ENCODE measurements around the gene PLXDC2. TPM values are rescaled to one million over a fixed set of nuclear protein-coding genes. Genes with fewer than 3 reads are reported as not detected.

The PLXDC2 gene
- total RNA-seq, 2 experiments from 2014 or later: not detected

DNA sequence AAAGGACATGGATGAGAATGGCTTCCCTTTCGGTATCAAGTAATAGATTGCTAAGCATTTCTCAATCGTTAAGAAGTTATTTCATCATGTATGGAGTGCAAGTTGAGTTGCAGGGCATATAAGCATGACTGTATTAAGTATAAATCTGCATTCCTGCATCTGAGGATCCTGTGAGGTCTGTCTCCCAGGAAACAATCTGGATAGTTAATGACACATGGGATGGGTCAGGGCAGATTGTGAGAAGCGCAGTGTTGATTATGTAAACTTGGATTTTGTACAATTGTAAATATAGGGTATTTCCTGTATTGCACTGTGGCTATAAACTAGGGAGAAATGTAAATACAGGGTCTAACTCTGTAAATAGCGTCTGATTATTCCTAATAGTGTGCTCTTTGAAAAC, 102.6 kb downstream of the PLXDC2 start:
- H3K27me3 Mint-ChIP-seq: no peaks in the 10 kb centered on the region
- peaks cover 12% of the 10 kb centered on the region for H3K9me3 Mint-ChIP-seq
- no peaks in the 10 kb centered on the region for H3K36me3 Mint-ChIP-seq (ENCODE audit: low read depth)
- ChIA-PET CTCF (no interaction called here), POLR2A (no interaction called here)
- no peak for DNase-seq
- no peak overlapping the region for H3K27ac Mint-ChIP-seq
- H3K4me1 Mint-ChIP-seq: no peaks in the 10 kb centered on the region
- H3K4me3 Mint-ChIP-seq: no peak overlapping the region

DNA sequence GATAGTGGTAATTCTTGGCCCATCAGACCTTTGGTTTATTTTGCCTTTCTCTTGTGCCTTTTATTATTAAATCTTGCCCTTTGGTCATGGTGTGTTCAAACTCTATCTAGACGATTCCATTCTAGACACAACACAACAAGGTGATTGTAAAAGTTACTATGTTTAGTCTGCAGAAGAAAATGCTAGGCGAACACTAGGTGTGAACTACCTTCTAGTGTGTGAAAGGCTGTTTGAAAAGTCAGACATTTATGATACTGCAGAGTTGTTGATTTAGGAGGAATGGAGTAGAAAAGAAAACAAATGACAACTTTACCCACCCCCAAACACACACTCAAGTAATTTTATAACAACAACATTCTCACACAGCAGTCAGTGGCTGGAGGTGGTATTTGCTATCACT, 103.4 kb downstream of the PLXDC2 start:
- Mint-ChIP-seq H3K27me3 (no peaks in the 10 kb centered on the region), H3K4me1 (no peaks in the 10 kb centered on the region), H3K4me3 (no peak overlapping the region), H3K27ac (no peak overlapping the region), H3K36me3 (ENCODE audit: low read depth) (no peaks in the 10 kb centered on the region), H3K9me3 (peaks cover 17% of the 10 kb centered on the region)
- DNase-seq: no peak
- ChIA-PET CTCF (no interaction called here), POLR2A (no interaction called here)

DNA sequence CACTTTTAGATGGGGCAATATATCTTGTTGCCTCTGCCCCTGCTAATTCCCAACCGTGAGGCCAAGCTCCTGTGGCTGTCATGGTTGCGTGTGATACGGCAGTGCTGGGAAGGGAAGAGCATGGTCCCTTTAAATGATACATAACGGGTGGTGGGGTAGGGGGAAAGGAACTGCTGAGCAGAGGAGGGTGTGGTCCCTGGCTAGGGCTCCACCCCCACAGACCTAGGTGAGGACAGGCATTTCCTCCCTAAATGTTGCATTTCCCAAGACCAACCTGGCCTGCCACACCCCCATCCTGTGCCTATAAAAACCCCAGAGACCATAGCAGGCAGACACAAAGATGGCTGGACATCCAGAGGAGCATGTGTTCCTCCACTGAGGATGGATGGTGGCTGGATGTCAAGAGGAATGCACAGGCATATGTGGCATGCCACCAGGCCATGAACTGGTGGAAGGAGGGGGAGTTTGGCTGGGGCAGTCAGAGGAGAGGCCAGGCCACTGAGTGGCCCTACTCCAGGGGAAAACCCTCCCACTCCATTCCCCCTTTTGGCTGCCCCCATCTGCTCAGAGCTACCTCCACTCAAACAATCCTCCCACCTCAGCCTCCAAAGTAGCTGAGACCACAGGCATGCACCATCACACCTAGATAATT, 104.0 kb downstream of the PLXDC2 start:
- POLR2A ChIA-PET: no interaction called here
- no peaks in the 10 kb centered on the region for H3K4me1 Mint-ChIP-seq
- H3K4me3 Mint-ChIP-seq: no peak overlapping the region
- H3K36me3 Mint-ChIP-seq (ENCODE audit: low read depth): no peaks in the 10 kb centered on the region
- no peaks in the 10 kb centered on the region for H3K27me3 Mint-ChIP-seq
- DNase-seq: no peak
- peaks cover 15% of the 10 kb centered on the region for H3K9me3 Mint-ChIP-seq
- CTCF ChIA-PET: no interaction called here
- H3K27ac Mint-ChIP-seq: no peak overlapping the region

DNA sequence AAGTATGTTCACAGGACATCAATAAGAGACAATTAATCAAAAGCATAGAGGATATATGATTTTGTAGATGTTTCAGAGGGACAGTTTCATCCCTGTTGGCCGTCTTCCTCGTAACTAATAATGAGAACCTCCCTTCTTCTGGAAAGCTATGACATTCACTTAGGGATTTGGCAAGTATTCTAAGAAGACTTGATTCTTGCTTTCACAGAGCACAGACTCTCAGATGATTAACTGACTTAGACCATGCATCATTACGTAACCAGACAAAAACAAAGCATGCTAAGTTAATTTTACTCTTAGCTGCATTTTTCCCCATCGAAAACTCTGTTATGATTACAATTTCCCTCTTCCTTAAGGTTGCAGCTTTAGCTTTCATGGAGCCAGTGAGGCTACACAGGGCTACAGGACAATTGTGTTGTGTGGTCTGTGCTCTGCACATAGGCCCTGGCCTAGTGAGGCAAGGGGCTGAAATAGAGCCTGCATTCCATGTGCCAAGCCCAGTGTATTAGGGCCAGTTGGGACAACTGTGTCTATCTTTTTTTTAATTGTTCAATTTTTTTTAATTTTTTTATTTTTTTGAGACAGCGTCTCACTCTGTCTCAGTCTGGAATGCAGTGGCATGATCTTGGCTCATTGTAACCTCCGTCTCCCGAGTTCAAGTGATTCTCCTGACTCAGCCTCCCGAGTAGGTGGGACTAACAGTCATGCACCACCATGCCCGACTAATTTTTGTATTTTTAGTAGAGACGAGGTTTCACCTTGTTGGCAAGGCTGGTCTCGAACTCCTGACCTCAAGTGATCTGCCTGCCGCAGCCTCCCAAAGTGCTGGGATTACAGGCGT, 105.3 kb downstream of the PLXDC2 start:
- H3K4me1 Mint-ChIP-seq: no peaks in the 10 kb centered on the region
- no peaks in the 10 kb centered on the region for H3K36me3 Mint-ChIP-seq (ENCODE audit: low read depth)
- CTCF ChIA-PET: no interaction called here
- POLR2A ChIA-PET: no interaction called here
- DNase-seq: no peak
- peaks cover 13% of the 10 kb centered on the region for H3K9me3 Mint-ChIP-seq
- H3K27me3 Mint-ChIP-seq: no peaks in the 10 kb centered on the region
- H3K4me3 Mint-ChIP-seq: no peak overlapping the region
- H3K27ac Mint-ChIP-seq: no peak overlapping the region

DNA sequence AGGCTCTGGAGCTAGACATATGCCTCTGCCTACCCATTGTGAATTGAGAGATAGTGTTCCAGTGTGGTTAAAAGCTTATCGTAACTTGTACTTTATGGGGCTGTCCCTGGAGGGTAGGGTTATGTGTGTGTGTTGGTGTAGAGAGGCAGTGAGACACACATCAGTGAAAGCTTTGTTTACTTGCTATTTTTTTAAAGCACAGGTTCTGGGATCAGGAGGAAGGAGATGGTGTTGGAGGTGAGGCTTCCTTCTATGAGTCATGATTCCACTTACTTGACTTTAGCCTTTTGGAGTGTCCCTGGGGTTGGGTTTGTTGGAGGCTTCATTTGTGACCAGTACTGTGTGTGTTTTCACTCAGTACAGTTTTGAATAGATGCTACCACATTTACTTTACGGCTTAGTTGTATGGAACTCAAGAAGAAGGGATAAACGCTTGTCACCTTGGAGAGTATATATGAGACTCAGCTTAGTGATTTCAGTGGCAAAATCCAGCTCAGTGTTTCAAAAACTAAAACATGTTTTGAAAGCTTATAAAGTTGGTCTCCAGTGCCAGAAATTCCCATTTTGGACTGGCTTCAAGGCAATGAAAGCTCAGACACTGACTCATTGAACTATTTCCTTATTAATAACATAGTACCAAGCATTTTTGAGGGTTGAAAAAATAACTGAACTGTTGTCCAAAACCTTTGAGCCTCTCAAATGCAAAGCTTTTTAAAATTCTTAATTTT, 106.2 kb downstream of the PLXDC2 start:
- Mint-ChIP-seq H3K27me3 (no peaks in the 10 kb centered on the region), H3K36me3 (ENCODE audit: low read depth) (no peaks in the 10 kb centered on the region), H3K27ac (no peak overlapping the region), H3K9me3 (peaks cover 16% of the 10 kb centered on the region), H3K4me3 (no peak overlapping the region), H3K4me1 (no peaks in the 10 kb centered on the region)
- CTCF ChIA-PET: no interaction called here
- POLR2A ChIA-PET: no interaction called here
- no peak for DNase-seq

DNA sequence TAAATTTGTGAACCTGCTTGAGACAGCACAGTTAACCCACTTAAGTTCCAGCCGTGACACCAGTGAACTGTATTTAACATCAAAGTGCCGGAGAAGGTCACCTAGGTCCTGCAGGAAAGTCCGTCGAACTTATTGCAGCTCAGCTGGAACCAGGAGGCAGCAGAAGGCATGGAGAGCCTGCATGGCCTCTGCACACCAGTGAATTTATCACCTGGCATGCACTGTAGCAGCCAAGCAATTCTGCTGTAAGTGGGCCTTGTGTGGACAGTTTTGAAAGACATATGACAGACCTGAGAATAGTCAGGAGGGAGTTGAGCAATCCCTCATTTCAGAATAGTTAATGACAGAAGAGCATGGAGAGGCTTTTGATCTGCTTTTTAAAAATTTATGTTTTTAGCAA, 108.8 kb downstream of the PLXDC2 start:
- H3K4me3 Mint-ChIP-seq: no peak overlapping the region
- H3K4me1 Mint-ChIP-seq: no peaks in the 10 kb centered on the region
- no peaks in the 10 kb centered on the region for H3K36me3 Mint-ChIP-seq (ENCODE audit: low read depth)
- no peaks in the 10 kb centered on the region for H3K27me3 Mint-ChIP-seq
- H3K27ac Mint-ChIP-seq: no peak overlapping the region
- DNase-seq: no peak
- ChIA-PET POLR2A (no interaction called here), CTCF (no interaction called here)
- H3K9me3 Mint-ChIP-seq: peaks cover 17% of the 10 kb centered on the region

DNA sequence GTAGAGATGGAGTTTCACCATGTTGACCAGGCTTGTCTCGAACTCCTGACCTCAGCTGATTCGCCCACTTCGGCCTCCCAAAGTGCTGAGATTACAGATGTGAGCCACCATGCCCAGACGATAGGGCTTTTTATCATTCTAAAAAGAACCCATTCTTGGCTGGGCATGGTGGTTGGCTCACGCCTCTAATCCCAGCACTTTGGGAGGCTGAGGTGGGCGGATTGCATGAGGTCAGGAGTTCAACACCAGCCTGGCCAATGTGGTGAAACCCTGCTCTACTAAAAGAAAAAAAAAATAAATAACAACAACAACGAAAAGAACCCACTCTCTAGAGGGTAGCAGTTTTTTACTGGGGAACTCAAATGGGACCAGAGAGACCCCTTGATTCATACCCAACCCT, 112.7 kb downstream of the PLXDC2 start:
- Mint-ChIP-seq H3K36me3 (ENCODE audit: low read depth) (no peaks in the 10 kb centered on the region), H3K4me3 (no peak overlapping the region), H3K4me1 (no peaks in the 10 kb centered on the region), H3K27me3 (no peaks in the 10 kb centered on the region), H3K27ac (no peak overlapping the region), H3K9me3 (peaks cover 18% of the 10 kb centered on the region)
- ChIA-PET POLR2A (no interaction called here), CTCF (no interaction called here)
- DNase-seq: no peak

DNA sequence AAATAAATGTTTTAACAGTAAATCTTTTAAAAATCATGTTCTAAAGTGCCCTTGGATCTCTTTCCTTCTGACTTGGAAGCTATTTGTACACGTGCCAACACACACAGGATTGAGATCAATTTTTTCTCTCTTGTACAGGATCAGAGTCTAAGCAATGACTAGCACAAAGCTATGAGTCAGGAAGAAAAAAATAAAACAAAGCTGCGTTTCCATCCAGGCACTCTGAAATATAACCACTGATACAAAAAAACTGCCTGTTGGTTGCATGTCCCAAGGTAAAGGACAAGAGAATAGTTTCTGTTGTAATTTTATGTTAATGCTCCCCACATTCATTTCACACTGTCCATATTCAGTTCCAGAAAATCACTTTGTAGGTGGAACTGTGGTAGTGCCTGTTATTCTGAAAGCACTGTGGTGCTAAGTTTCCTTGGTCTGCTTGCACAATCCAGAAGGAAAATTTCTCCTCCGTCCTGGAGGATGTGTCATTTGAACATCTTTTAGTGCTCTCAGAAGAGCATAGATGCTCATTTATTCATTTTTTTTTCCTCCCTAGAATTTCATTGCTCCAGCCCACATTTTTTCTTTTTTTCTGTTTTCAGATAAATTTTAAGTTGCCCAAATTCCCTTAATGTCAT, 113.4 kb downstream of the PLXDC2 start:
- Mint-ChIP-seq H3K4me3 (no peak overlapping the region), H3K27ac (no peak overlapping the region), H3K27me3 (no peaks in the 10 kb centered on the region), H3K36me3 (ENCODE audit: low read depth) (no peaks in the 10 kb centered on the region), H3K9me3 (peaks cover 13% of the 10 kb centered on the region), H3K4me1 (no peaks in the 10 kb centered on the region)
- POLR2A ChIA-PET: no interaction called here
- CTCF ChIA-PET: no interaction called here
- DNase-seq: no peak

DNA sequence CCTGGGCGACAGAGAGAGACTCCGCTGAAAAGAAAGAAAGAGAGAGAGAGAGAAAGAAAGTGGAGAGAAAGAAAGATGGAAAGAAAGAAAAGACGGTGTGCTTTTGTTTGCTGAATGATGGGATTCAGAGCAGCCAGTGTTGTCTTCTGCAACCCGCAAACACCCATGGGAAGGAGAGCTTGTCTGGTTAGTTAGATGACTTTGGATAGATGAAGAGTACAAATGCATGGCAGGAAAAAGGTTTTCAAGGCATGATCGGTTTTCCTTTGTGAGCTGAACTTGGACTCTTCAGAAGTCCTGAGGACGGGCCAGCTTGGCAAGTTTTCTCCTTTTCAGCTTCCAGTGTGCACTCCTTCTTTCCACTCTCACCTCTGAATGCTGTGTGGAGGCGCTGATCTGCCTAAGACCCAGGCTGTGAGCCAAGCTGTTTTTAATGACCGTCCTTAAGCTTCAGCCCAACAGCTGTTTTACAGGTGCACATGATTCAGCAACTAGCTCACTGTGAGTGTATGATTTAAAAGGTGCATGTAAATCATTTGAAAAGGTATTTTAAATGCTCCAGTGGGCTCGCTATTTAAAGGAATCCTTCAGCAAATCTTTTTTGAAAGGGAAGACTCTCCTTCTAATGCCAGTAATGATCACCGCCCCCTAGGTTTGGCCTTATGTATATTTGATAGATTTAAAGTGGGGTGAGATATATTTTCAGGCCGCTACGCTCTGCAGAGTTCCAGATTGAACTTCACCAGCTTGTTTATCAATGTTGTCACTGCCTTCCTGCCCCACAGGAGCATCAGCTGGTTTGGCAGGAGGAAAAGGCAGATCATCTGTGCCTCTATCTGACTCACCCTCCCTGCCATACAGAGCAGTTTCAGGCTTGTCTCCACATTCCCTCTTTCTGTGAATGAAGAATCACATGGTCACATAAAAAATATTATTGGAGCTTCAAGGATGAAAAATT, 115.0 kb downstream of the PLXDC2 start:
- CTCF ChIA-PET: no interaction called here
- POLR2A ChIA-PET: no interaction called here
- no peak overlapping the region for H3K27ac Mint-ChIP-seq
- no peaks in the 10 kb centered on the region for H3K36me3 Mint-ChIP-seq (ENCODE audit: low read depth)
- H3K4me1 Mint-ChIP-seq: no peaks in the 10 kb centered on the region
- H3K9me3 Mint-ChIP-seq: peaks cover 17% of the 10 kb centered on the region
- no peak for DNase-seq
- H3K4me3 Mint-ChIP-seq: no peak overlapping the region
- no peaks in the 10 kb centered on the region for H3K27me3 Mint-ChIP-seq

DNA sequence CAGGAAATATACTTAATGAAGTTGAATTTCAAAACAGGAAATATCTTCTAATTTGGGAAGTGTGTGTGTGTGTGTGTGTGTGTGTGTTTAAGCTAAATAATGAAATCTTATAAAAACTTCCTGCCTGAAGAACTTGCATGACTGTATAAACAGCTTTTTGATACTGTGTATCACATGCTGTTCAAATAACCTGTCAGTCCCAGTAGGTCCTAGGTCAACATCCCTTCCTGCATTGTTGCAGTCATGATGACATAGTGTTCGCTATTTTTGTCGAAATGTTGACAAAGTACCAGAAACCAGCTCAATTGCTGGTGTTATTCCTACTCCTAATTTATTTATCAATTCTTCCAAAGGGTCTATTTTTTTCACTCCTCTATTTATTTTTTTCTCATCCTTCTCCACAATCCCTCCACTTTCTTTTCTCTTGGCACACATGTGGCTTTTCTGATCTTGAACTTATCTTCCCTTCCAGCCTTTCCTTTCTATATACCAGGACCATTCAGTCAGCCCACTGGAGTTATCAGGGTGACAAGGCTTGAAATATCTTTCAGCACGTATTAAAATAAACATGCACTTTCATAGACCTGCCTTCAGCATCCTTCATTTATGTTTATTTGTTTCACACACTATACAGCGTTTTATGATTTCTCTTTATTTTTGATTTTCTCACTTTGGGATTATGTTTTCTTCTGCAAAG, 115.8 kb downstream of the PLXDC2 start:
- Mint-ChIP-seq H3K4me3 (no peak overlapping the region), H3K27ac (no peak overlapping the region), H3K4me1 (no peaks in the 10 kb centered on the region), H3K36me3 (ENCODE audit: low read depth) (no peaks in the 10 kb centered on the region), H3K9me3 (peaks cover 18% of the 10 kb centered on the region), H3K27me3 (no peaks in the 10 kb centered on the region)
- CTCF ChIA-PET: no interaction called here
- POLR2A ChIA-PET: no interaction called here
- no peak for DNase-seq

DNA sequence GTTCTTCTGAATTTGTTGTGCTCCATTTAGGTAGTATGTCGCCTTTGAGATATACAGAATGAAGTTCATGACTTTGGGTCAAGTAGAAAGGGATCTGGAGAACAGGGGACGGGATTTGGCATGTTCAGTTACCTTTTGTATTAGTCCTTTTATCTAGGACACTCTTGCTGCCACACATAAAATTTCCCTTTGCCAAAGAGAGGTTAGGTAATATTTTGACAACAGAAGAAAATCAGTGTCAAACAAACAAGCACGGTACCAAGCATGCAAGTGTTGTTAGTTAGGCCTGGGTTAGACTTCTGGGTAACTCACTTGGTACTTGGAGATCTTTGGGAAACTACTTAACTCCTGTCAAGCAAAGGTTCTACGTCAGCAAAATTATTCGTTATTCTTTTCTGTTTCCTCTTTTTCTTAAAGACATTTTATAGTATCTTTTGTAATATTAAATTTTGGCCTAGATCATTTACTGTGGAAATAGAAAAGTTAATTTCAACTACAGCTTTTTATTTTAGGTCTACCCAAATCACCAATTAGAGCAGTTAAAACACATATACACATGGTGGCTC, 116.7 kb downstream of the PLXDC2 start:
- Mint-ChIP-seq H3K4me3 (no peak overlapping the region), H3K4me1 (no peaks in the 10 kb centered on the region), H3K27ac (no peak overlapping the region), H3K36me3 (ENCODE audit: low read depth) (no peaks in the 10 kb centered on the region), H3K27me3 (no peaks in the 10 kb centered on the region), H3K9me3 (peaks cover 20% of the 10 kb centered on the region)
- POLR2A ChIA-PET: no interaction called here
- no peak for DNase-seq
- CTCF ChIA-PET: no interaction called here

DNA sequence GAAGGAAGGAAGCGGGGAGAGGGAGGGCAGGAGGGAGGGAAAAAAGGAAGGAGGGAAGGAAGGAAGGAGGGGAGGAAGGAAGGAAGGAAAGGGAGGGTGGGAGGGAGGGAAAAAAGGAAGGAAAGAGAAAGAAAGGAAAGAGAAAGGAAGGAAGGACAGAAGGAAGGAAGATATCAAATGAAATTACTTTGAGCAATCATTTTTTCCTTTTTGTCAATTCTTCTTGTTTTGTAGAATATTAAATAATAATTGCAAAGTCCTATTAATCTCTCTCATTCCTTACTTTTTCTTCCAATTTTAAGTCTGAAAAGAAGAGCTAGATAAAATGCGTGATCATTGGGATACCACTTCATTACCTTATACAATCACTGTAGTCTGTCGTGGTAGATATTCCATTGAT, 117.5 kb downstream of the PLXDC2 start:
- Mint-ChIP-seq H3K4me1 (no peaks in the 10 kb centered on the region), H3K4me3 (no peak overlapping the region), H3K27ac (no peak overlapping the region), H3K9me3 (peaks cover 20% of the 10 kb centered on the region), H3K27me3 (no peaks in the 10 kb centered on the region), H3K36me3 (ENCODE audit: low read depth) (no peaks in the 10 kb centered on the region)
- ChIA-PET POLR2A (no interaction called here), CTCF (no interaction called here)
- no peak for DNase-seq

Measured in activated CD4-positive, alpha-beta memory T cell treated with anti-CD3 and anti-CD28 coated beads, Interleukin-2, amount 10 ng/mL, durations not matched to agents 7 days and 5 days (primary cell).